Measurements from ENCODE around the gene DYNLT4.
"Not testable (repeated sequence)": the region's sequence is repeated elsewhere in the genome, so short reads cannot be mapped to it uniquely, and the experiment has no call there.

The DYNLT4 gene

DNA sequence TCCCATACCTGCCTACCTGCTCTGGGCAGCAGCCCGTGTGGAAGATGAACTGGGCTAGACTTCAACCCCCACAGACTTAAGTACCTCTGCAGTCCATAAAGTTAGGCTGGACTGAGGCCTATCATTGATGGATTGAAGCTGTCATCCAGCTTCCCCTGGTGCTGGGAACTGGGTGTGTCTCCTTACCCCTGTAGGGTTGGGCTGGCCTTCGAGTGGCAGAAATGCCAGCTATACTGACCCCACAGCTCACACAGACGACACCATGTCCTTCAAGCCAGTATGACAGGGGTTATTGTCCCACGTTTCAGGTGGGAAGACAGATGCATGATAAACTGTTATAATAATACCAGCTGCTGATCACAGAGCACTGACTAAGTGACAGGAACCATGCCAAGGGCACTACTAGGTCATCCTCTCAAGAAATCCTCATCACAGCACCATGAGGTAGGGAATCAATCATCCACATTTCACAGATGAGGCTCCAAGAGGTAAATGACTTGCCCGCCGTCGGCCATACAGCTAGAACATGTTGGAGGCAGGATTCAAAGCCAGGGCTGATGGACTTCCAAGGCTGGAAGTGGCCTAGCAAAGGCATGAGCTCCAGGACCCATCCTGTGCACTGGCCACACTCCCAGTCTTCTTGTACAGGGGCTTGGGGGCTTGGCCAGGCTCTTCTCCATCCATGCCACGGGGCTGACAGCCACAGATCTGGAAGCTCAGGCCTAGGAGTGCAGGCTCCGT, 18.9 kb downstream of the DYNLT4 start, which contains the start of gene BEST4:
TSS of gene BEST4 (minus strand) at position 51 of the 741 bp plus-strand sequence. CDS start 465 bp downstream, outside the sequence.
- no peak for DNase-seq (ENCODE audit: low spot score)

DNA sequence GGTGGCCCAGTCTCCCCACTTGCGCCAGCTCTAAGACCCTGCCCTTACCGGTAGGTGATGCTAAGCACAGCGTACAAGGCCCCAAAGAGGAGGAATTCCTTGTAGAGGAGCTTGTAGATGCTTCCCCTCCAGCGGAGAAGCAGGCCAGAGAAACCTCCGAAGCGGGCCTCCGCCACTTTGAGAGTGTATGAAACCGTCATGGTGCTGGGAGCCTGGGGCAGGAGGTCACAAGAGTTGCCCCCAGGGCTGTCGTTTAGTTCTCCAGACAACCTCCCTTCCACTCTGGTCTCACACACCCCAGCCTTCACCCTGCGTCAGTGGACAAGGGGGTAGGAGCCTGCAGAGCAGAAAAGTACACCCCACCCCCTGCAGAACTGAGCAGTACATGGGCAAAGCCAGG, 19.6 kb downstream of the DYNLT4 start:
- no peak for DNase-seq (ENCODE audit: low spot score)

DNA sequence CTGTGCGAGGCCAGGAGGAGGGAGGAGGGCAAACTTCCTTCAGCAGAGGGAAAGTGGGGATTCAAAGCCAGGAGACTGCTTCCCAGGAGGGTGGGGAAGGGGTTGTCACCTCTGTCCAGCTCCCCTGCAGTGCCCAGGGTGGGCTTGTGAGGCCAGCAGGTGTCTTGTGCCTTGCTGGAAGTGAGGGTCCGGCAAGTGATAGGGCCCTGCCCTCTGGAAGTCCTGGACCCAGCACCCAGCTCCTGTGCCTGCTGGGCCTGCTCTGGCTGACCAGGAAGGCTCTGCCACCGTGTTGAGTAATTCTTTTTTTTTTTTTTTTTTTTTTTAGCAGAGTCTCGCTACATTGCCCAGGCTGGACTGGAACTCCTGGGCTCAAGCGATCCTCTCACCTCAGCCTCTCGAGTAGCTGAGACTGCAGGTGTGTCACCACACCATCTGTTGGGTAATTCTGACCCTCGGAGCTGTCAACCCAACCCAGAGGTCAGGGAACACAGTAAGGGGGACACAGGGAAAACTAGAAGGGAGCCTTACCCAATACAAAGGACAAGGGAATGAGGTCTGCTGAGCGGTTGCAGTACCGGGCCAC, 20.2 kb downstream of the DYNLT4 start:
- no peak for DNase-seq (ENCODE audit: low spot score)

DNA sequence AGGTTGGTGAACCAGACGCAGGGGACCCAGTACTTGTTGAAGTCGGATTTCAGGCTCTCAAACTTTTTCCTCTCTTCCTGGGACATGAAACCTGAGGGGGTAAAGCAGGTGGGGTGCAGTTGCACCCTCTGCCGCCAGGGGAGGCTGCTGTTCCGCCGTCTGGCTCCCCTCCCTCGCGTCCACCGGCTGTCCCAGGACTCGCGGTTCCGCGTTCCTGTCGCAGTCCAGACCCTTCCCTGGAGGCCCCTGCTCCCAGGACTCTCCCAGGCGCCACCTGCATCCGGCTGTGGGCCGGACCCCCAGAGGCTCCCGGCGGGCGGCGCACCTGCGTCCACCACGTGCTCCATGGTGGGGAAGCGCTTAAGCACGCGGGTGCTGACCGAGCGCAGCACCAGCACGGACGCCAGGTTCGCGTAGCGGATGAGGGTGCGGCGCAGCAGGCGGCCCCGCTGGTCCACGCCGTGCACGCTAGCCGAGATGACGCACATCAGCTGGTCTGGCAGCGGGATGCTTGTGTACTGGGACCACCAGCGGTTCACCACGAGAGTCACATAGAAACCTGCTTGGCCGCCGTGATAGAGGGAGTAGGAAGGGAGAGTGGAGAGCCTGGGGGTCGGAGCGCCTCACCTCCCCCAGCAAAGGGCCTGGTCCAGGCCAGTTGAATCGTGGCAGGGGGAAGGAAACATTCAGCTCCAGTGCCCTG, 20.9 kb downstream of the DYNLT4 start:
- peak; percentile 93 for DNase-seq (ENCODE audit: low spot score)

DNA sequence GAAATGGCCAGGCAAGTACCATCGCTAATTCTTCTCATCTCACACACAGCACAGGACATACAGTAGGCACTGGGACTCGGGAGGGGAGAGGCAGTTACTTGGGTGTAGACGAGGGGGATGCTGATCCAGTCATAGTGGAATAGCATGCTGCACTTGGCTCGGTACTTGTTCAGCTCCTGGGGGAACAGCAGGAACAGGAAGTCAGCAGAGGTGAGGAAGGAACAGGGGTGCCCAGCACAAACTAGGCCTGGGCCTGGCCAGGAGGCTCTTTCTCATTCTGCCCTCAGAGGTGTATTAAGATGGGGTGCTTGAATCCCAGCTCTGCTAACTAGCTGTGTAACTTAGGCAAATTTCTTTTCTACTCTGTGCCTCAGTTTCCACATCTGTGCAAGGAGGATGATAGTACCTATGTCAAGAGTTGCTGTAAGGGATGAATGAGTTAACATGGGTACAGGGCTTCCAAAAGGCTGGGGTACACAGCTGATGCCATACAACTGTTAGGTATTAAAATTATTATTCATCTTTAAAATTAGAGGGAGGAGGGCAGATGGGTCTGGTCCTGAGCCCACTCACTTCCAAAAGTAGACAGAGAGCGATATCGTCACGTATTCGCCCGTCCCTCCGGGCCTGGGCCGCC, 21.5 kb downstream of the DYNLT4 start:
- DNase-seq (ENCODE audit: low spot score), result no peak

DNA sequence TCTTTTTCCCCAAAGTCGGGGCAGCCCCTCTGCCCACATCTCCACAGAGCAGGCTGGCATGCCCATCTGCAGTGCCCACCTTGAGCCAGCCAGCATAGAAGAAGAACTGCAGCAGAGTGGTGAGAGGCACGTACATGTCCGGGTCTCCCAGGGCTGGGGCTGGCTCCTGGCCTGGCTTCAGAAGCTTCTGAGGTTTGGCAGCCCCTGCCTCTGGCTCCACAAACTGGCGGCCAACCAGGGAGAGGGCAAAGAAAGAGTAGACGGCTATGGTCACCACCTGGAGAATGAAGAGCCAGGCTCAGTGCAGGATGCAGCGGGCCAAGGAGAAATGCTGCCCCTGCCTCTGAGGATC, 22.1 kb downstream of the DYNLT4 start:
- no peak for DNase-seq (ENCODE audit: low spot score)

DNA sequence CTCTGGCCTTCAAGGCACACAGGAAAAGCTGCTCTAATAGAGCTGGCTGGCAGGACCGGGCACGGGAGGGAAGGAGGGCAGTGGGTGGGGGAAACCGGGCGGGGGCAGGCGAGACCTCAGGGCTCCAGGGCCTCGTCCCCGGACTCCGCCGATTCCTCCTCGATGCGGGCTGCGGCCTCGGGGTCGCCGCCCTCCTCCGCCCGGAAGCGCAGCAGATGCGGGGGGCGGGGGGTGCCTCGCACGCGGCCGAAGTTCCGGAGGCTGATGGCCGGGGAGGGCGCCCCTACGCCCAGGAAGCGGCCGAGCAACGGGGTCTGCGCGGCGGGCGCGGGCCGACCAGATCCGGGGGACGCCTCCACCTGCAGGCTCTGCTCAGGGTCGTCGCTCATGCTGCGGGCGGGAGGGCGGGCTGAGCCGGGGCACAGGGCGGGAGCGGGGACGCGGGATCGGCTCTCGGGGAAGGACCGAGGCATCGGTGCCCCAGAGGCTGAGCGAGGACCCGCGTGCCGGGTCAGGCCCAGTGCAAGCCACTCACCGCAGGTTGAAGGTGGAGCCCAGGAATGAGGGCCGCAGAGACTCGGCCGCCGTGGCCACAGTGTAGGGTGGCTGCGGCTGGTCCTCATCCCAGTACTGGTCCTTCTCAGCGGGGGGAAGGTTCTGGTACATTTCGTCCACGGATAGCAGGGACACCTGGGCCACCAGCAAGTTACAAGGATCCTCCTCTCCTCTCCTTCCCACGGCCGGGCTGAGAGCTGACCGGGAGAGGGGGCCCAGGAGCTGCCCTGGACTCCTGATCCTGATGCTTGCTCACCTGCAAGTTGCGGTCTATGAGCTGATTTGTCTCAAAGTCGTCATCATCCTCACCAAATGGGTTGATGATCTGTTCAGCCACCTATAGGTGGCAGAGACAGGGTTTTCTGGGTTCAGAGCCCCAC, 22.8 kb downstream of the DYNLT4 start:
- DNase-seq (ENCODE audit: low spot score), result peak; percentile 71

DNA sequence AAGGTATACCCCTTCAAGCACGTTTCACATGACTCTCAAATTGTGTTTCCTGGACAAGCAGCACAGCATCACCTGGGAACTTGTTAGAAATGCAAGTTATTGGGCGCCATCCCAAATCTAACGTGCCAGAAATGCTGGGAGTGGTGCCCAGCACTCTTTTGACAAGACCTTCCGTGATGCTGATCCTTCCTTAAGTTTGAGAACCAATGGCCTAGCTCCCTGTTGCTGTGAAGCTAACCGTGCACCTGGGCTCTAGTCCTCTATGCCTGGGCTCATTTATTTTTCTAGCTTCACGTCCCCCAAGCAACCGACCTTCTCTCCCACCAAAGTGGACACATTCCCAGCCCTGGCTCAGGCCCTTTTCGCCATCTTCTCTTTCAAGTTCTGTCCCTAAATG, 23.5 kb downstream of the DYNLT4 start:
- DNase-seq (ENCODE audit: low spot score), result no peak

DNA sequence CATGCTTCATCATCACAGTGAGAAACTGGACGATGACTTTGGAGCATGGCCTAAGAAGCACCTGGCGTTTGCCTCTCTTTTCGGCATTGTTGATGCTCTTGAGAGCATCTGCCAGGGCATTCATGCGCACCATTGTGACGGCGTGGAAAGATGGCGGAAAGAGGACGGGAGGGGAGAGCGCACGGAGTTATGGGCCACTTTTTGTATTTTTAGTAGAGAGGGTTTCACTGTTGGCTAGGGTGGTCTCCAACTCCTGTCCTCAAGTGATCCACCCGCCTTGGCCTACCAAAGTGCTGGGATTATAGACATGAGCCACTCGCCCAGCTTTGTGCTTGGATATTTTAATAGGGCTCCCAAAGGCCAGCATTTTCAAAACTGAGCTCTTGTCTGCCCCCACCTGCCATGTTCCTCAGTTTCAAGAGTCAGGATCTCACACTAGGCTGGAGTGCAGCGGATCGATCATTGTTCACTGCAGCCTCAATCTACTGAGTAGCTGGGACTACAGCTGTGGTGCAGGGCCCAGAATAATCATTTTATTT, 26.5 kb downstream of the DYNLT4 start:
- DNase-seq (ENCODE audit: low spot score), result no peak

DNA sequence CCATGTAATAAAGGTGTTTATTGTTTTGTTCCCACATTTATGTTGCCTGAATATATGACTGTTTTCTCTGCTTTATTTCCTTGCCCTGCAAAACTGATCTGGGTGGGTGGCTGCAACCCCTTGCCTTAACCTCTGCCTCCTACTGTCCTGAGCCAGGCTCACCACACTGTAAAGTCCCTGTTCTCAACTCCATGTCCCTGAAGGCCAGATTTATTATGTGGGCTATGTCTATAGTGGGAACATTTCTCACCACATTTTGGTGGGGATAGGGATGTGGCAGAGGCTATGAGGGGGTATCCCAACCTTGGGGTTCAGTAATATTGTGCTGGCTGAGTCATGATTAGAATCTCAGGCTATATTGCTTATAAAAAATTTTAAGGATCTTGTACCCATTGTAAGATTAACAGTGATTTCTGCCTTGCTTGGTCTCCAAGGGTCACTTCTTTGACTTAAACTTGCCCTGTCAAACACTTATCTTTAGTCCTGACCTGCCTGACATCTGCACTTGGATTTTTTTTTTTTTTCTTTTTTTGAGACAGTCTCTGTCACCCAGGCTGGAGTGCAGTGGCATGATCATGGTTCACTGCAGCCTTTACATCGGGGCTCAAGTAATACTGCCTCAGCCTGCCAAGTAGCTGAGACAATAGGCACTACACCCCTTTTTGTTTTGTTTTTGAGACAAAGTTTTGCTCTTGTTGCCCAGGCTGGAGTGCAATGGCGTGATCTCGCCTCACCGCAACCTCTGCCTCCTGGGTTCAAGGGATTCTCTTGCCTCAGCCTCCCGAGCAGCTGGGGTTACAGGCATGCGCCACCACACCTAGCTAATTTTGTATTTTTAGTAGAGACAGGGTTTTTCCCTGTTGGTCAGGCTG, 28.2 kb downstream of the DYNLT4 start:
- no peak for DNase-seq (ENCODE audit: low spot score)

DNA sequence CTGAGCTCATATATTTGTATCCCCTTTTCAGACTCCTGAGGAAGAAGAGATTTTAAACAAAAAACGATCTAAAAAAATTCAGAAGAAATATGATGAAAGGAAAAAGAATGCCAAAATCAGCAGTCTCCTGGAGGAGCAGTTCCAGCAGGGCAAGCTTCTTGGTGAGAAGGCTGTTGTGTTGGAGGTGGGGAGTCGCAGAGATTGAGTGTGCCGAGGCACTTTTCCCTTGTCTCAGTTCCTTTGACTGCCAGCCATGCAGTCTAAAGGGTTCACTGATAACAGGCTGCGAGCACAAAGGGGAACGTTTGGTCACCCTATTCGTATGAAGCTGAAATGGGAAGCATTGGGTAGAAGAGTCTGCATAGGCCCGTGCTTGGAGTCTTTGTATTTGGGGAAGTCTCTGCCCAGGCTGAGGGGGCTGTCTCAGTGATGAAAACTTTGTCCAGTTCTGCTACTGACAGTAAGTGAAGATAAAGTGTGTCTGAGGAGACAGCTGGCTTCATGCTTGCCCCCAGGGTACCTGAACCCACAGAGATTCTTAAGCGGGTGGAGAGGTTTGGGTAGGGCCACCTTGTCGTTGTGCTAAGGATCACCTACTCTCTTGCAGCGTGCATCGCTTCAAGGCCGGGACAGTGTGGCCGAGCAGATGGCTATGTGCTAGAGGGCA, 29.0 kb downstream of the DYNLT4 start:
- no peak for DNase-seq (ENCODE audit: low spot score)

DNA sequence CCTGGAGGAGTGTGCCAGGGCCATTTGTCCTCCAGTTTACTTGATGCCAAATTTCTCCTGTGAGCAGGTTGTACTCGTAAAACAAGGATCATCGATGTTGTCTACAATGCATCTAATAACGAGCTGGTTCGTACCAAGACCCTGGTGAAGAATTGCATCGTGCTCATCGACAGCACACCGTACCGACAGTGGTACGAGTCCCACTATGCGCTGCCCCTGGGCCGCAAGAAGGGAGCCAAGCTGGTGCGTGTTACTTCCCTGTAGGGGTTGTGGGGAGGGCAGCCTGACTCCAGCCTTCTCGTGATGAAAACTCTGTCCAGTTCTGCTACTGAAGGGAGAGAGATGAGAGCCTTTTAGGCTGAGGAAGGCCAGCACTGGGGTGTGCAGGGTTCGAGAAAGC, 29.6 kb downstream of the DYNLT4 start:
- no peak for DNase-seq (ENCODE audit: low spot score)

DNA sequence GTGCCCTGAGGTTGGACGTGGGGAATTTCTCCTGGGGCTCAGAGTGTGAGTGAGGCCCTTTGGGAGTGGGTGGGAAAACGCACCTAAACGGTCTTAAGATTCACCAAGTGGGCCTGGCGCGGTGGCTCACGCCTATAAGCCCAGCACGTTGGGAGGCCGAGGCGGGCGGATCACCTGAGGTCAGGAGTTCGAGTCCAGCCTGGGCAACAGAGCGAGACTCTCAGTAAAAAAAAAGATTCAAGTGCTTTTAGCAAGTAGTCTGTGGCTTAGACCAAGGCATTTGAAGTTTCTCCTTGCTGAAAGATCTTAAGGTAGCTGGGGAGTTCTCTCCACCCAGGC, 30.5 kb downstream of the DYNLT4 start:
- DNase-seq (ENCODE audit: low spot score), result no peak

DNA sequence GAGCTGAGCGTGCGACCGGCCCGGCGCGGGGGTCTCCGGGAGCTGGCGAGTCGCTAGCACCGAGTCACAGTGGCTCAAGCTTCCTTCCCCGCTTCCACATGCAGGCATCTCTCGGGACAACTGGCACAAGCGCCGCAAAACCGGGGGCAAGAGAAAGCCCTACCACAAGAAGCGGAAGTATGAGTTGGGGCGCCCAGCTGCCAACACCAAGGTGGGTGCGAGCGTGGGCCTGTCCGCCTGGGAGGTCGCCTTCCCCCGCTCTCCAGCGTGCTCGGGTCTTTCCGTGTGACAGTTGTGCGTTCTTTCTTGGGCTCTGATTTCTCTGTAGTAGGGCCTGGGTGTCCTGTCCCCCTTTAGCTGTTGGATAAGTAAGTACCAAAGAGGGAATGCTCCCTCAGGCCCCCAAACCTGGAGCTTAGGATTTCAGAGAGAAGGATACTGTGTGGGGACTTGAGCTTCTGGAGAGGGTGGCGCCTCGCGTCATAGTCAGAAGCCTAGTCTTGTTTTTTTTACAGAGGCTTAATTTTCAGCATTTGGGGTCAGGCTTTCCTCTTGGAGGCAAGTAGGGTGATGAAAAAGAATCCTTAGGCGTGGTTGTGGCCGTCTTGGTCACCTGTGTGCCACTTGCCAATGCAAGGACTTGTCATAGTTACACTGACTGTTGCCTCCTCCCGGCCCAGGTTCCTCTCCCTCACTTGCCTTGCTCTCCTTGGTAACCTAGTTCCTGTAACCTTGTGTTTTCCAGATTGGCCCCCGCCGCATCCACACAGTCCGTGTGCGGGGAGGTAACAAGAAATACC, 31.0 kb downstream of the DYNLT4 start:
- no peak for DNase-seq (ENCODE audit: low spot score)

DNA sequence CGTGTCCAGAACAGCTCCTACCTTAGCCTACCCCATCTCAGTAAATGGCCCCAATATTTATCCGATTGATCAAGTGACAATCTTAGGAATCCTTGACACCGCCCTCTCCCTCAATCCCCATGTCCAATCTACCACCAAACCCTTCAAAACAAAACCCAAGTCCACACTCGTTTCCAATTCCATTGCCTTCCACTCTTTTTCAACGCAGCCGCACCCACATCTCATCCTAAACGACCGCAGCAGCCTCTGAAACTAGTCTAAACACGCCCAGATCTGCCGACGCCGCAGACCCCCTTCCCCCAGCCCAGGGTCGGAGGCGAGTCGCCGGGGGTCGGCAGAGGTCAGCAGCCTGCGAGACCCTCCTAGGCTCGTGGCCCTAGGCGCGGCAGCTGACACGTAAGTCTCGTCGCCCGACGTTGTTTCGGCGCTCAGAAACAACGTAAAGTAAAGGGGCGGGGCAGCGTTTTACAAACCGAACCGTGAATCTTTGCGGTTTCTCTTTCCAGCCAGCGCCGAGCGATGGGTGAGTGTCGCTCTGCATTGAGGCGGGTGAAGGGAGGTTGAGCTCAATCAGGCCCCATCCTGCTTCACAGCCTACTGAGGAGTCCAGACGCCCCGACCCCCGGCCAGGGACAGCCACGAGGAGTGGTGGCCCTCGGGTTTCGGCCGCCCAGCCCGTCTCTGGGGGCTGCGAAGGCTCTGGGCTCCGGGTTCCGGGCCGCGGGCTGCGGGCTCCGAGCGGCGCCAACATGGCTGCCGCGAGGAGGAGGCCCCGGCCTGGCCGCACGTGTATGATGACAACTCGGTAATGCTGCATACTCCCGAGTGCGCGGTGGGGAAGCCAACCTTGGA, 31.8 kb downstream of the DYNLT4 start, which contains the start of gene RPS8:
TSS of gene RPS8 (plus strand) at position 463 of the 852 bp plus-strand sequence. CDS start at position 520, 57 bp downstream.
- peak; percentile 80 for DNase-seq (ENCODE audit: low spot score)

DNA sequence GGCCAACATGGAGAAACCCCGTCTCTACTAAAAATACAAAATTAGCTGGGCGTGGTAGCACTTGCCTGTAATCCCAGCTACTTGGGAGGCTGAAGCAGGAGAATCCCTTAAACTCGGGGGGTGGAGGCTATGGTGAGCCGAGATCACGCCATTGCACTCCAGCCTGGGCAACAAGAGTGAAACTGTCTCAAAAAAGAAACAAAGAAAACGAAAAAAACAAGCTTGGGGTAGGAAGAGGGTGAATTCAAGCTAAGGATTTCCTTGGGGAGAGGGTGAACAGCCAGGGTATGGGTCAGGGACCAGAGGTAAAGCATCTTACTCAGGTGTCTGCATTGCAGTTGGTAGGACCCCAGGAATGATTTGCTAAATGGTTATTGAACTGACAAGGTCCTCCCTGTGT, 40.7 kb downstream of the DYNLT4 start:
- not testable (repeated sequence) for DNase-seq (ENCODE audit: low spot score)

DNA sequence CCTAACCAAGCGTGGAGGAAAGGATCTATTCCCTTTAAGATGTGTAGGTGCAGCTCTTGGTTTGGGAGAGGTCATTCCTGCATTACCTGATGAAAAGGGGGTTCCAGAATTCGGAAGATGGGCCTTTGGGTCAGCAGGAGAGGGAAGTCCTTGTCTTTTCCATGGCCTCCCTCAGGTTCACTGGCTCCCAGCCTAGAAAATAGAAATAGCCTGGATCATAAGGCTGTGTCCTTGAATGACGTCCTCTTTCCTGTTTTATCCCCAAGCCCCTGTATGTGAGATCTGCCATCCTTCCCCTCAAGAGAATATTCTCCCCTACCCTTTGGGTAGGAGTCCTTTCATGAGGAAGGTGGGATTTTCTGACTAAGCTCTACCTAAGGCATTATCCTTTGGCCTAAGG, 46.3 kb downstream of the DYNLT4 start:
- DNase-seq (ENCODE audit: low spot score), result no peak

DNA sequence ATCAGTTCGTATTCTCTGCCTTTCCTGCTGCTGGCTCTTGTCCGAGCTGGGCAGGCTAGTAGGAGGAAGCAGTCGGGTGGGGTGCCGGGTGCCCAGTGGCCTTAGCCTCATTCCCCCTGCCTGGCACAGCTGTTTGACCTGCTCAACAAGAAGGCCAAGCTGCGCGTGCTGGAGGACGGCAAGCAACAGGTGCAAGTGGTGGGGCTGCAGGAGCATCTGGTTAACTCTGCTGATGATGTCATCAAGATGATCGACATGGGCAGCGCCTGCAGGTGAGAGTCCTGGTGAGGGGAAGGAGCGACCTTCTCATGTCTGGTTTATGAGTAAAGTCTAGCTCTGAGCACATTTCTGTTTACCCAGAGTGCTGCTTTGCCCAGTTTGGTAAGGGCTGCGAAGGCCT, 48.1 kb downstream of the DYNLT4 start:
- no peak for DNase-seq (ENCODE audit: low spot score)

Measured in HuH-7 (cell line).